ENCODE measurements around the gene ANKRD11. TPM values are rescaled to one million over a fixed set of nuclear protein-coding genes. Genes with fewer than 3 reads are reported as not detected.
A peak's percentile ranks its signal among the peaks of the same experiment; 100 is the strongest.

ANKRD11 gene
- total RNA-seq, 1 experiment from 2014 or later, result 99.4 TPM

DNA sequence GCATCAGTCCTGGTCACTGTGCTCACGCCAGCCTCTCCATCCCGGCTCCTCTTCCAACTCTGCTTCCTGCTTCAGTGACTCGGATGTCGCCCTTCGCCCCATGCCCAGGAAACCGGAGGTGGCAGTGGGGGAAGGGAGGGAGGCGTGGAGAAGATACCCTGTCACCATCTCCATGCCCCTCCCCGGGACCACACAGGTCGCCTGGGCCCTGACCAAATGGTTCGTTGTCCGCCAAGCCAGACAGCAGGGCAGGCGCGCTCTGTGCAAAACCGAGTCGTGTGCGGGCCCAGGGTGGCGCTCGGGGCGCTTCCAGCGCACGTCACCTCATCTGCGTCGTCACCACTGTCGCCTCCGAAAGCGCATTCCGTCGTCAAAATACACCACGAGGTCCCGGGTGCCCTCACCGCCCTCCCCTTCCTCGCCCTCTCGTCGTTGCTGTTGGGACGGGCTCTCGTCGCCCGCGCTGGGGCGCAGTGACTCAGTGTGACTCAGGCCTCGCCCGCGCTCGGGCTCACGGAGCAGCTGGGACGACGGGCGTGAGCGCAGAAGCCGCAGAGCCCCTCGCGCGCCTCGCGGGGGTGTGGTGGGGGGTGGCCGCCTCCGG lies 233.6 kb downstream of the ANKRD11 start:
- H3K36me3 ChIP-seq (ENCODE audit: control insufficient read depth, insufficient read depth, low read length), result no peaks in the 10 kb centered on the region
- in situ Hi-C loops (cut with HindIII; ENCODE audit: low pct_unique_long_range_greater_than_20kb, low sequenced_read_pairs), result no loop called here
- ChIA-PET CTCF (no interaction called here), POLR2A (interaction anchor here (0.7 kb wide), 1 partner anchor 10 kb away, joined by 3 read pairs; no protein-coding TSS in a partner anchor)
- no peaks in the 10 kb centered on the region for H3K27me3 ChIP-seq (ENCODE audit: control insufficient read depth, insufficient read depth, low read length)
- no peak for DNase-seq (ENCODE audit: low read depth, low spot score)
- H3K27ac ChIP-seq (ENCODE audit: low read length), result peak overlapping the region; percentile 83
- ATAC-seq, result peak; percentile 92
- H3K4me1 ChIP-seq (ENCODE audit: control insufficient read depth, insufficient read depth, low read length), result no peaks in the 10 kb centered on the region; the same call in none of the 2 replicates
- no peaks in the 10 kb centered on the region for H3K9me3 ChIP-seq (ENCODE audit: control insufficient read depth, insufficient read depth, low read depth, low read length)
- no TSS peak for BruUV-seq (replicated peaks)
- 0 out of 2 replicates have a peak, but pooled peaks have one; percentile 29 for TF ChIP-seq SIN3A (IDR thresholded peaks at IDR 0.05; ENCODE audit: borderline replicate concordance, insufficient read depth, low read depth, low read length)
- TF ChIP-seq, protein P1, sequence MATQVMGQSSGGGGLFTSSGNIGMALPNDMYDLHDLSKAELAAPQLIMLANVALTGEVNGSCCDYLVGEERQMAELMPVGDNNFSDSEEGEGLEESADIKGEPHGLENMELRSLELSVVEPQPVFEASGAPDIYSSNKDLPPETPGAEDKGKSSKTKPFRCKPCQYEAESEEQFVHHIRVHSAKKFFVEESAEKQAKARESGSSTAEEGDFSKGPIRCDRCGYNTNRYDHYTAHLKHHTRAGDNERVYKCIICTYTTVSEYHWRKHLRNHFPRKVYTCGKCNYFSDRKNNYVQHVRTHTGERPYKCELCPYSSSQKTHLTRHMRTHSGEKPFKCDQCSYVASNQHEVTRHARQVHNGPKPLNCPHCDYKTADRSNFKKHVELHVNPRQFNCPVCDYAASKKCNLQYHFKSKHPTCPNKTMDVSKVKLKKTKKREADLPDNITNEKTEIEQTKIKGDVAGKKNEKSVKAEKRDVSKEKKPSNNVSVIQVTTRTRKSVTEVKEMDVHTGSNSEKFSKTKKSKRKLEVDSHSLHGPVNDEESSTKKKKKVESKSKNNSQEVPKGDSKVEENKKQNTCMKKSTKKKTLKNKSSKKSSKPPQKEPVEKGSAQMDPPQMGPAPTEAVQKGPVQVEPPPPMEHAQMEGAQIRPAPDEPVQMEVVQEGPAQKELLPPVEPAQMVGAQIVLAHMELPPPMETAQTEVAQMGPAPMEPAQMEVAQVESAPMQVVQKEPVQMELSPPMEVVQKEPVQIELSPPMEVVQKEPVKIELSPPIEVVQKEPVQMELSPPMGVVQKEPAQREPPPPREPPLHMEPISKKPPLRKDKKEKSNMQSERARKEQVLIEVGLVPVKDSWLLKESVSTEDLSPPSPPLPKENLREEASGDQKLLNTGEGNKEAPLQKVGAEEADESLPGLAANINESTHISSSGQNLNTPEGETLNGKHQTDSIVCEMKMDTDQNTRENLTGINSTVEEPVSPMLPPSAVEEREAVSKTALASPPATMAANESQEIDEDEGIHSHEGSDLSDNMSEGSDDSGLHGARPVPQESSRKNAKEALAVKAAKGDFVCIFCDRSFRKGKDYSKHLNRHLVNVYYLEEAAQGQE (IDR thresholded peaks at IDR 0.05; ENCODE audit: insufficient read depth in 1 of 2, low read depth in 2 of 2, low read length in 1 of 2), result no peak
- peak overlapping the region; percentile 45 to 64 for H3K4me3 ChIP-seq (ENCODE audit: low read depth in 2 of 2, low read length in 2 of 2)
- intact Hi-C loops (cut with micrococcal nuclease; ENCODE audit: unreplicated experiment), result no loop called here

DNA sequence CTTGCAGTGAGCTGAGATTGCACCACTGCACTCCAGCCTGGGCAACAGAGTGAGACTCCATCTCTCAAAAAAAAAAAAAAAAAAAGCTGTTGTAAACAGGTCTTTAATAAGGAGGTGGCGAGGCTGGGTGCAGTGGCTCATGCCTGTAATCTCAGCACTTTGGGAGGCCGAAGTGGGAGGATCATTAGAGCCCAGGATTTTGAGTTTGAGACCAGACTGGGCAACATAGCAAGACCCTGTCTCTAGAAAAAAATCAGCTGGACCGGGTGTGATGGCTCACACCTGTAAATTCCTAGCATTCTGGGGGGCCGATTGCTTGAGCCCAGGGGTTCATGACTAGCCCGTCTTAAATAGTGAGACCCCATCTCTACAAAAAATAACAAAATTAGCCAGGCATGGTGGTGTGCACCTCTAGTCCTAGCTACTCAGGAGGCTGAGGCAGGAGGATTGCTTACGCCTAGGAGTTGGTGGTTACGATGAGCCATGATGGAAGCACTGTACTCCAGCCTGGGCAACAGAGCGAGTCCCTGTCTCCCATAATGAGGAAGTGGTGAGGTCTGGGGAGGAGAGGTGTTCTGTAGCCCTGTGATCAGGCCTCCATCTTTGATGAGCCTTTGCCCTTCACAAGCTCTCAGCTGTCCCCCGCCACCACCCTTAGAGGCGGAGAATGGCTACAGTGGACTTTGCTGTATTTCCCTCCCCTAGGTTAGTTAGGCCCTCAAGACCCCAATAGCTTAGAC lies 236.6 kb downstream of the ANKRD11 start:
- no peaks in the 10 kb centered on the region; the same call in 1 of the 2 replicates for H3K9me3 ChIP-seq (ENCODE audit: control insufficient read depth, insufficient read depth, low read depth, low read length)
- no peaks in the 10 kb centered on the region for H3K27me3 ChIP-seq (ENCODE audit: control insufficient read depth, insufficient read depth, low read length)
- H3K4me3 ChIP-seq (ENCODE audit: low read depth in 2 of 2, low read length in 2 of 2), result no peak overlapping the region
- ChIA-PET POLR2A (no interaction called here), CTCF (no interaction called here)
- no peak for ATAC-seq
- H3K36me3 ChIP-seq (ENCODE audit: control insufficient read depth, insufficient read depth, low read length), result no peaks in the 10 kb centered on the region
- in situ Hi-C loops (cut with HindIII; ENCODE audit: low pct_unique_long_range_greater_than_20kb, low sequenced_read_pairs) (no loop called here), intact Hi-C loops (cut with micrococcal nuclease; ENCODE audit: unreplicated experiment) (no loop called here)
- no peak for TF ChIP-seq SIN3A (IDR thresholded peaks at IDR 0.05; ENCODE audit: borderline replicate concordance, insufficient read depth, low read depth, low read length)
- no peak for TF ChIP-seq POLR2AphosphoS5 (IDR thresholded peaks at IDR 0.05; ENCODE audit: low read depth, low read length)
- TF ChIP-seq, protein P1 (IDR thresholded peaks at IDR 0.05; ENCODE audit: insufficient read depth in 1 of 2, low read depth in 2 of 2, low read length in 1 of 2), result no peak
- TF ChIP-seq TCF7L2 (IDR thresholded peaks at IDR 0.05; ENCODE audit: low read depth, low read length), result no peak
- TF ChIP-seq, protein P2, sequence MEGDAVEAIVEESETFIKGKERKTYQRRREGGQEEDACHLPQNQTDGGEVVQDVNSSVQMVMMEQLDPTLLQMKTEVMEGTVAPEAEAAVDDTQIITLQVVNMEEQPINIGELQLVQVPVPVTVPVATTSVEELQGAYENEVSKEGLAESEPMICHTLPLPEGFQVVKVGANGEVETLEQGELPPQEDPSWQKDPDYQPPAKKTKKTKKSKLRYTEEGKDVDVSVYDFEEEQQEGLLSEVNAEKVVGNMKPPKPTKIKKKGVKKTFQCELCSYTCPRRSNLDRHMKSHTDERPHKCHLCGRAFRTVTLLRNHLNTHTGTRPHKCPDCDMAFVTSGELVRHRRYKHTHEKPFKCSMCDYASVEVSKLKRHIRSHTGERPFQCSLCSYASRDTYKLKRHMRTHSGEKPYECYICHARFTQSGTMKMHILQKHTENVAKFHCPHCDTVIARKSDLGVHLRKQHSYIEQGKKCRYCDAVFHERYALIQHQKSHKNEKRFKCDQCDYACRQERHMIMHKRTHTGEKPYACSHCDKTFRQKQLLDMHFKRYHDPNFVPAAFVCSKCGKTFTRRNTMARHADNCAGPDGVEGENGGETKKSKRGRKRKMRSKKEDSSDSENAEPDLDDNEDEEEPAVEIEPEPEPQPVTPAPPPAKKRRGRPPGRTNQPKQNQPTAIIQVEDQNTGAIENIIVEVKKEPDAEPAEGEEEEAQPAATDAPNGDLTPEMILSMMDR (IDR thresholded peaks at IDR 0.05), result no peak
- DNase-seq (ENCODE audit: low read depth, low spot score), result no peak
- H3K4me1 ChIP-seq (ENCODE audit: control insufficient read depth, insufficient read depth, low read length), result no peaks in the 10 kb centered on the region; the same call in 1 of the 2 replicates
- no TSS peak for BruUV-seq (replicated peaks)
- no peak overlapping the region for H3K27ac ChIP-seq (ENCODE audit: low read length)

All from Panc1 (cell line).